HG02759 (cell line): Measurements from ENCODE around the gene STIMATE.

Experiments used
- ATAC-seq: cut with Tn5 transposase; IDR thresholded peaks from one replicate; pipeline ENCODE4 v1.9.1; 2021; ENCODE audit warnings: mild to moderate bottlenecking, moderate library complexity; ENCODE audit not compliant: unreplicated experiment

The STIMATE gene

DNA sequence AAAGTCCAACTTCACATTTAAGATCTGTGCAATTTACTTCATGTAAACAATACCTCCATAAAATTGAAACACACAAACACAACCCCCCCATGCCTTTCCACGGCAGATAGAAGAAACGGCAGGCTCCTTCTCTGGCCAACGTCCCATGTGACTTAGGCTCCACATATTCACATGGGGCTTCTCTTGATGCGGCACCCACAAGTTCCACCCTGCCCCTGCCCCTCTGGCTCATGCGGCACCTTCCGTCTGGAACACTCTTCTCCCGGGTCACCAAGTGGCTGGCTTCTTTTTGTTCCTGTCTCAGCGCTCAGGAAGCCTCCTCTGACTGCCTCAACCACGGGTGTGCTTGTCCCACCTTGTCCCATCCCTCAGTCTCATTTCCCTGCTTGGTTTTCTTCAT, 25.6 kb downstream of the STIMATE start:
- no peak for ATAC-seq

DNA sequence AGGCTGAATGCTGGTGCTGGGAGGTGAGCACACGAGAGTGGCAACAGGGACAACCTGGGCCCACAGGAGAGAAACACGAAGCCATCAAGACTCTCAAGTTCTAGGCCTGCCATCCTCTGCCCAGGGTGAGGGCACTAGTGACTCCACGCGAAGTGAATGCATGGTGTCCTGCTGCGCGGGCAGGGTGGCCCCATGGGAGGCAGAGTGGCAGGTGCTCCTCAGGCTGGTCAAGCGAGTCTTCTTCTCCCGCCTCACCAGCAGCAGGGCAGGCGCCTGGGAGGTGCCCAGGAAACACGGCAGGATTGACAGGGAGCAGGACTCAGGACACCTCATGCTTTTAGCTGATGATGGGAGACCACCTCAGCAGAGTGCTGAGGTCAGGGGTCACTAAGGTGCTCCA, 26.9 kb downstream of the STIMATE start:
- no peak for ATAC-seq

DNA sequence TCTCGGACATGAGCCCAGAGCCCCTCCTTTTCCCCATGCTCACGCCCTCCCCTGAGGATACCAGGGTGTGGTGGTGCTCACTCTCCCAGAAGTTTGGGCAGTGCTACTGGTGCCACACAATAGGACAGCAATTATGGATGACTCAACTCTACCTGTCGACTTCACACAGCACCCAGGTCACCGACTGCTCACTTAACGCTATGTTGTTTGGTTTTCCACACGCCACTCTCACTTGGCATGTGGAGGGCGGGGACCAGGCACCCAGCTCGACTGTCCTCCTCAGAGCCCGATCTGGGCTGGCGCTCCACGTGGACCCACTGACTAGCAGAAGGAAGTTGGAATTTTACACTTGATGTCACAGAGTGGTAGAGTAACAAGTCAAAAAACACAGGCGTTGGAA, 30.9 kb downstream of the STIMATE start:
- no peak for ATAC-seq

DNA sequence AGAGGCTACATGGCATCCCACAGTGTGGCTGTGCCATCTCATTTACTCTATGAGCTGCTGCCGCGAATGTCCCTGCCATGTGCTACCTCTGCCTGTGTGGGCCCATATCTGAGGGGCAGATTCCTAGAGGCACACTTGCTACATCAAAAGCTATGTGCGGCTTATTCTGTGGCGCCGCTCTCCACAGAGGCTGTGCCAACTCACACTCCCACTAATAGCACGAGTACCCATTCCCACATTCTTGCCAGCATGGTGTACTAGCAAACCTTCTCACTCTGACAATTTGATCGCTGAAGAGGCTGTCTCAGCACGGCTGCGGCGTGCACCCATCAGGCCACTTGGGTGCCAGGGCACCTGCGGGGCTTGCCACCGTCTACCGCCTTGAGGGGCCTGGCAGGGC, 31.4 kb downstream of the STIMATE start:
- ATAC-seq, result no peak

DNA sequence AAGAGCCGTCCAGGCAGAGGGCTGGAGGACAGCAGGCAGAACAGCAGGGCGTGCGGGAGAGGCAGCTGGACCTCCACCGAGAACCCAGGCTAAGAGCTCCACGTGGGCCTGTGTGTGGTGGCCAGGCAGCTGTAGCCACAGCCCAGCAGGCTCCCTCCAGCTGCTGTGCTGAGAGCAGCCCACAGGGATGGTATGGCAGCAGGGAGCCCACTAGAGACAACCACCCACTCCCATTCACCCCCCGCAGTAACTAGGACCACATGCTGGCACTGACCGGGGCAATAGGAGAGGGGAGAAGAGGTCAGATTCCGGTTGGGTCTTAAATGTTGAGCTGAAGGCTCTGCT, 37.0 kb downstream of the STIMATE start:
- ATAC-seq, result no peak

DNA sequence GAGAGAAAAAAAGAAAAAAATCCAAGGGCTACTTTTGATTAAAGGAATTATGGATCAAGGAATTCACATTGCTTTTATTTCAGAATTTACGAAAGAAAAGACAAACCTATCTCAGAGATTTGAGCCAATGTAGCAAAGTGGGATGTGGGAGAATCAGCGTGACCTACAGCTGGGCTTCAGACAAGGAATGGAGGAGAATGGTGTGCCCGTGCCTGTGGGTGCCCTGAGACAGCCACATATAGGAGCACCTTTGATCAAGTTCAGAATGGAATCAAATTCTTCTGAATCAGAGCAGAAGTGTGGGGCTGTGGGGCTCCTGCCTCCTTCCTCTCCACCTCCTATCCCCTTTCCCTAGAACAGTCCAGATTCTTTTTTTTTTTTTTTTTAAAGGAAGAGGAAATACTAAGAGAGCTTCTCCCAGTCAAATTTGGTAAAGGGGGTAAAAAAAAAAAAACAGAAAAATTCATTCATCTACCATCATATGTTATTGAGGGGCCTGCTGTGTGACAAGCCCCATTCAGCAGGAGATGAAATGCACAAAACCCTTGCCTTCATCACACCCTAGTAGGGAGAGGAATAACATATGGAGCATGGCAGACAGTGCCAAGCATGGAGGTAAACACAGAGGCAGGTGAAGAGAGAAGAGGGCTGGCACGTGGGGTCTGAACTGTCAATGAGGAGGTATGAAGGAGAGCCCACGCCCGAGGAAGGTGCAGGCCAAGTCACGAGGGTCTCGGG, 37.5 kb downstream of the STIMATE start:
- ATAC-seq, result no peak

DNA sequence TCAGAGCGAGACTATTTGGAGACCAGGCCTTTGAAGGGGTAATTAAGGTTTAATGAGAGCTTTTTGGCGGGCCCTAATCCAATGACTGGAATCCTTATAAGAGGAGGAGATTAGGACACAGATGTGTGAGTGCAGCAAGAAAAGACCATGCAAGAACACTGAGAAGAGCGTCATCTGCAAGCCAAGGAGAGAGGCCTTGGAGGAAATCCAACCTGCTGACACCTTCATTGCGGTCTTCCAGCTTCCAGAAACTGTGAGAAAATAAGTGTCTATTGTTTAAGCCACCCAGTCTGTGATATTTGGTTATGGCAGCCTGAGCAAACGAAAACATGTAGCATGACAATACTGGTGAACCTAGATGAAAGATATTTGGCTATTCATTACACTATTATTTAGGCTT, 39.5 kb downstream of the STIMATE start:
- no peak for ATAC-seq

DNA sequence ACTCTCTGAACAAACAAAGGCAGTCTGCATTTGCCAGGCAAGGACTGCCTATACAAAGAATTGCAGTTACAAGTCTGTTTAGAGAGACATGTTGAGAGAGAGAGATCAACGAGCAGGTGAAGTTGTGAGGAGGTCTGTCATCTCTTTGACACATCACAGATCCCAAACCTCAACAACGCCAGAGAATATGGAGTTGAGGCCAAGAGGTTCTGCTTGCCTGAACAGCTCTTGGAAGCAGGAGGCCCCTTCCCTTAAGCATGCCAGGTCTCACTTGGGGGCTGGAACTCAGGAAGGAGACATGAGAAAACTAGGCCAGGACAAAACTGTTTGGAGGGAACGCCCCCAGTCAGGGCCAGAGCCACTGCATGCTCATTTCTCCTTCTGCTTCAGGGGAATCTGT, 40.2 kb downstream of the STIMATE start:
- no peak for ATAC-seq

DNA sequence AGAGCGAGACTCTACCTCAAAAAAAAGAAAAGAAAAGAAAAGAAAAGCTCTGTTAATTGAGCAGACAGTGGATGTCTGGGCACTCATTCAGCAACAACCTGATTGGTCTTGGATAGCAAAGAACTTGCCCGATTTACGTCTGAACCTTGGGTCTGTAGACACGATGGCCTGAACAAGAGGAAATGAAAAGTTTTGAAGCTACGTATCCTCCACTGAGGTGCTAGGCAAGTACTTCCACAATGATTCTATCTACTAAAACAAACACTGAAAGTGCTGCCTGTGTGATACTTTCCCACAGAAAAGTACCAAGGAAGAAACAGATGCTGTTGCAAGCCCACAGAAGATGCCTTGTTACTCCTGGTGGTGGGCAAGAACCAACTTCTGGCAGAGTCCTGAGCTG, 40.7 kb downstream of the STIMATE start:
- ATAC-seq, result no peak

DNA sequence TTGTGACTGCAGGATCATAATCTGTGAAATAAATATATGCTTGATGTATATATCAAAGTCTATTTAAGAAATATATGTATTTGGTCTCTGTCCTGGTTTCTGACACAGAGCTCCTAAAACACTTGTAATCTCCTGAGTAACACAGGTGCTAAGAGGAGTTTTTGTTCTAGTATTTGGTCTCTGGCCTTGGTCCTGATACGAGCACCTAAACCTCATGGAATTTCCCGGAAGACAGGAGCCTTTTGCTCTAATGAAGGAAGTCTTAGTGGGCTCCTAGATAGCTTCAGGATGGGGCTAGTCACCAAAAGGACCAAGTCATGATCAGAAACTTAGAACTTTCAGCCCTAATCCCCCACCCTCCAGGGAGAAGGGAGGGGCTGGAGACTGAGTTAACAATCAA, 43.3 kb downstream of the STIMATE start:
- ATAC-seq, result no peak

DNA sequence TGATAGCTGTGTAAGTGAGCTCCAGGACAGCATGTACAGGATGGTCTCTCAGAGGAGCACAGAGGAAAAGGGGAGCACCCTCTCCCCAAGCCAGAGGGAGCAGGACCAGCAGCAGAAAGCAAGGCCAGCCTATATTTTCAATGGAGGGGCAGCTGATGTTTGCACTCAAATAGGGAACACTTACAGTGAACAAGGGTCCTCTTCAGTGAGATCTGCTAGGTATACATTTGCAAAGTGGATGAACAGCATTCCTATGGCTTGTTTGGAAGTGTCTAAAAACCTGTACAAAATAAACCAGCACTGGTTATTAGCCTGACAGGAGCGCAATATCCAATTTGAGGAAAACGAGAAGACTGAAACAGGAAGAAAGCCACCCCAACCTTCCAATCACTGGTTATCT, 44.9 kb downstream of the STIMATE start:
- ATAC-seq, result no peak

DNA sequence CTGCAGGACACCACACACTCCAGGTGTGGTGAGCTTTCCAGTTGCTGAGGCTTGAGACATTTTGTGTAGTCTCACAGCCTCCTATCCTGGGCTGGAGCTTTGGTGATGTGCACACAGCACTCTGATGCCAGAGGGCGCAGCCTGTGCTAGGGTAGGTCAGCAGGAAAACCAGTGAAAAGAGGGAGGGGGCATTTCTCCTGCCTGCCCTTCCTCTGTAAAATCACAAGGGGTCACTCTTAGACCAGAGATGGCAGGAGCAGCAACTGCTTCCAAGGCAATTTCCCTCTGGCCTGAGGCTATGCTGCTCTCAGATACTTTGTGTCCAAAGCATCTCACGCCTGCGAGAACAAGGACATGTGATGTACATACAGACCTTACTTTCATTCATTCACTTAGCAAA, 46.0 kb downstream of the STIMATE start:
- no peak for ATAC-seq

DNA sequence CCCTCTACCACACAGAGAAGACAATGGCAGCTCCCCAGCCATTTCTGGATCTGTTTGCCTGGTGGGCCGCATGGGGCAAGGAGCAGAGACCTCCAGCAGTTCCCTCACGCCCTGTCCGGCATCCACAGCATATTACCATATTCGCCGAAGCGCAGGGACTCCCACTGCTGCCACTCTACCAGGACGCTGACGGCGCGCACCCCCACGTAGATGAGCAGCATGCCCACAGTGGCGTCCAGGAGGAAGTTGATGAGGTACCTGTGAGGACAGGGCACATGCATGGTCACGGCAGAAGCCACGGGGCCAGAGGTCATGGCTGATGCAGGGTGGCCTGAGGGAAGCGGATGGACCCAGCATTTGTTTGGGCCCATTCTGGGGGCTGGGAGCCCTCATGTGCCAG, 47.7 kb downstream of the STIMATE start:
- ATAC-seq, result no peak

DNA sequence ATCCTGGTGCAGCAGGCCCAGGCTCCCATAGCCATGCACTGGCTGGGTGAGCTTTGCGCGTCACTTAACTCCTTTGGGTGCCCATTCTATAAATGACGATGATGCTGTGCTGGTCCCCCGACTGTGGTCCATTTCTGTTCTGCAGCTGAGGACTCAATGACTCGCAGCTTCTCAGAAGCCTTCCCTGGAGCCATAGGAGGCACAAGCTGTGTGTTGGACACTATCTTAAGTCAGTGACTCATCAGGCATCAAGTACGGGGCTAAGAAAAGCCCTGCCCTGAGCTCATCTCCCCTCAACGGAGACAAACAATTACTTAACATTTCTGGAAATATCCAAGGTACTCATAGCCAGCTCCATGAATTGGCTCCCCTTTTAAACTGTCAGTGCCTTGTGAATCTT, 48.7 kb downstream of the STIMATE start:
- ATAC-seq, result no peak

DNA sequence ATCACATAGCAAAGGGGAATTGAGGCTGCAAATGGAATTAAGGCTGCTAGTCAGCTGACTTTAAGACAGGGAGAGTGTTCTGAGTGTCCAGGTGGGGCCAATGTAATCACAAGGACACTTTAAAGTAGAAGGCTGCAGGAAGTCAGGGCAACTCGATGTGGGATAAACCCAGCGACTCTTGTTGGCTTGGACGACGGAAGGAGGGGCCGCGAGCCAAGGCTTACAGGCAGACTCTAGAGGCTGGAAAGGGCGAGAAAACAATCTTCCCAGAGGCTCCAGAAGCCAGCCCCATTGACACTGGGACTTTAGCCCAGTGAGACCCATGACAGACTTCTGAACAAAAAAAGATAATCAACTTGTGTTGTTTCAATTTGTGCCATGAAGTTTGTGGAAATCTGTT, 49.6 kb downstream of the STIMATE start:
- no peak for ATAC-seq

DNA sequence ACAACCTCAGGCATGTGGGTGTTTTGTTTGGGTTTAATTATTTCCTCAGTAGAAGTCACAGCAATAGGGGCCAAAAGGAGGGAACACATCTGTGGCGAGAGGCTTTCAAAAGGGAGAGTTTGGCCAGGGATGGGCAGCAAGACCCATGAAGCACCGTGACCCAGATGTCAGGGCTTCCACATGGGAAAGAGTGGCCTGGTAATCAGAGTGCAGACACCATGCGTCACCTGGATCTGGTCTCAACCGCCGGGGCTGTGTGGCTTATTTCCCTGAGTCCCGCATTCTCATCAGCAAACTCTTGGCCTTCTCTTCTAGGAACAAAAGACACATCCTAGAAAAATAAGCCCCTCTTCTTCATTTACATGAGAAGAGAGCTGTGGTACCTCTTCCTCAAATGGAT, 50.1 kb downstream of the STIMATE start:
- ATAC-seq, result no peak

DNA sequence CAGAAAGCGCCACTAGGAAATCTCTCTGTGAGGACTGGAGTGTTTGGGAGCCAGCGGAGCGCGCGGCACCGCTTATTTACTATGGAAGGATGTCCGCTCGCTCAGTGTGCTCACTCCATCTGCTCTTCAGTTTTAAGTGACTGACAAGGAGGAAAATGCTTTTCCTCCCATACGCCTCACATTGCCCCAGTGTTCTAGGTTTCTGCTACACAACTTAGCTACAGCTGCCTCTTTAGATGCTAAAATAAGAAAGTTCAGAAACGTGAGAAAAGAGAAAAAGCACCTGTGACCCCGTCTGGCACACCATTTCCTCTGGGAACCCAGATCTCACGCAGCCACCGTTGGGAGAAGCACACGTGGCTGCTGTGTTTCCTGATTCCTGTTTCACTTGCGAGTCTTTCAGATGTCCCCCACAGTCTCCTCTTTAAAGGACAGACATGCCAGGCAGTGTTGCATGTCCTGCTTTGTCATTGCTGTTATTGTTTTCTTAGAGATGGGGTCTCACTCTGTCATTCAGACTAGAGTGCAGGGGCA, 50.8 kb downstream of the STIMATE start:
- ATAC-seq, result no peak

DNA sequence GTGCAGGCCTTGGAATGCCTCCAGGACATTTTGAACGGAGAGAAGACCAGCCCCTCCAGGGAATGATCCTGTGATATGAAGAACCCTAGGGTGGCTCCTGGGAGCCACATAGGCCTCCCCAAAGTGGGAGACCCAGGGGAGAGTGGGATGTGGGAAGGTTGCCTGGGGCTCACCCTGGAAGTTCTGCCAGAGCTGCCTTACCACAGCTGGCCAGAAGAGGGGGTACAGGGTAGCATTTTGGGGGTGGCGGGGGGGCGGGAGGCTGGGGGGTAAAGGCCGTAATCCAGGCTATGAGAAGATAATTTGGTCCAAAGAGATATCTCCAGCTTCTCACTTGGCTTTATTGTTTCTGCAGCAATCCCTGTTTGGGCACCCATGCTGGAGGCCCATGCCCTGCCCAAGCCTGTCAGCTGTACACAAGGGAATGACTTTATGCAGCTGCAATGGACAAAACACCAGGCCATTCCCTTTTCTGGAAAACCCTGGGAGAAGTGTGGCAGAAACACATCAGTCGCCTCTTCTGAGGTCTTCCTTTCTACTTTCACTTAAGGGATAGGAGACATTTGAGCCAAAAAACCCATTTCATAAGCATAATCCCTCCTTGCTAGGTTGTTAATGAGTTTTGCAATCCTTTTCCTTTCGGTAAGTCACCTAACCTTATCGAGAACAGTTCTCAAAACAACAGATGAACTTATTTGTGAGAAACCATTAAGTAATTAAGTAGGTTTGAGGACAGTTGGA, 51.5 kb downstream of the STIMATE start:
- ATAC-seq, result no peak

DNA sequence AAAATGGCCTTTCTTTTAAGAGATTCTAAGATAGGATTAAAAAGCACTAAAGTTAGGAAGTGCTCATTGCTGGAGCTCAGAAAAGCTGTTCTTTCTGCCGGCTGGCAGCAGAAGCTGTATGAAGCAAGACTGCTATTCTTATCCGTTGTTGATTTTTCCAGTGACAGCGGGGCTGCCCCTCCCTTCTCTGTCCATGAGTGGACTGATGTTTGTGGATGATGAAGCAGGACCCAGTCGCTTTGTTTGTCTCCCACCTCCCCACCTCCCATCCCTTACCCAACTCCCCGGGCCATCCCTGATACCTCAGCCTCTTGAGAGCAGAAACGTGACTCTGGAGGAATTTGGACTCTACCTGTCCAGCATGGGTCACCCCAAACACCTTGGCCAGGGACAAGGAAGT, 52.2 kb downstream of the STIMATE start:
- ATAC-seq, result no peak

DNA sequence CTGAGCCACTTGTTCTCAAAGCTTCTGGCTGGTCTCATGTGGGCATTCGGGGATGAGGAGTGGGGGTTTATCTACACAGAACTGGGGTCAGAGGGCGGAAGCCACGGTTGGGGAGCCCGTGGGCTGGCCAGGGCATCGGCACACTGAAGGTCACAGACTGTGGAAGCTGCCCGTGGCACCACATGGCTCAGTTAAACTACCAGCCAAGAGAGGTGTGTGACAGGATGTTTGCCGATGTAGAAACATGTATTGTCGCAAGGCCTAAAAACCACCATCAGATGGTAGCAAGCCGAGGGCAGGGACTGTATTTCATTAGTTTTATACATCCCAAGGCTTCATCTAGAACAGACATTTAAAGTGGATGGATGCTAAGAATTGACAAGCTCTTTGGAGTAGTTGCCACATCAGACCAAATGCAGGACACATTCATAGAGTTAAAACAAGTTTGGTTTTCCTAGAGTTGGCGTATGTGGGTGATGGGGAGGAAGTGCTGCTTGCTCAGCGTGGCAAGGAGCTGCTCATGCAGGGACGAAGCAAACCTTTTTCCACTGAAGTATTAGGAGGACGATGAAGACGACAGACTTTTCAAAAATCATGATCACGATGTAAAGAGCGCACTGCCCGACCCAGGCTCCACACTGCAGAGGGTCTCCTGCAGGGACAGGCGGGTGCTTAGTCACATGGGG, 52.9 kb downstream of the STIMATE start:
- ATAC-seq, result no peak

DNA sequence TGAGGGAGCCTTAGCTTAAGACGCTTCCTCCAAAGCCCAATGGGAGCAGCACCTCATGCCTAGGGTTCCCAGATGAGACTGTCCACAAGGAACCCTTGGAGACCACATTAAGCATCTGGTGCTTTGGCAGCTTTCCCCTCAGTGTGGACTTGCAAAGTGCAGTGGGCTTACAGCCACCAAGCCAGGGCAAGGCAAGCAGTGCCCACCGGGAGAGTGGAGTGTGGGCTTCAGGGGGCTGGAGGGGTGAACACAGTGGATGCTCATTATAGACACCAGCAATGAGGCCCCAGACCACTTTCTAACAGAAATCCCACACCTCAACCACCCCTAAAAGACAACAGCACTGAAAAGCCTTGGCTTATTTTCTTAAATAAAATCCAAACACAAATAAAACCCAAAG, 53.5 kb downstream of the STIMATE start:
- ATAC-seq, result no peak
